OCI-LY1 (cell line): Measurements from ENCODE around the gene OSBPL2.

Experiments
- H2AFZ ChIP-seq: fragments of 200-600 bp; sonication (generic), shearing (Covaris generic); 2 replicates; pipeline ENCODE4 v1.6.0; 2014; ENCODE audit warnings: antibody characterized with exemption, mild to moderate bottlenecking, low read length
- H3F3A ChIP-seq: fragments of 200-600 bp; sonication (generic), shearing (Covaris generic); 2 replicates; pipeline ENCODE4 v1.6.0; 2014; ENCODE audit warnings: mild to moderate bottlenecking, antibody characterized with exemption, low read length, moderate library complexity; ENCODE audit not compliant: insufficient read depth
- H3K27ac ChIP-seq: fragments of 200-600 bp; sonication (generic); 2 replicates; pipeline ENCODE4 v1.5.1; 2014; ENCODE audit warnings: low read length, mixed run types, mild to moderate bottlenecking, low read depth; ENCODE audit not compliant: poor library complexity, severe bottlenecking
- H3K27me3 ChIP-seq: fragments of 200-600 bp; sonication (generic); 2 replicates; pipeline ENCODE4 v1.6.0; 2014; ENCODE audit warnings: antibody characterized with exemption, mild to moderate bottlenecking, low read length, moderate library complexity; ENCODE audit not compliant: insufficient read depth
- H3K36me3 ChIP-seq: fragments of 200-600 bp; sonication (generic); 2 replicates; pipeline ENCODE4 v1.6.1; 2014; ENCODE audit warnings: mild to moderate bottlenecking, antibody characterized with exemption, low read length, moderate library complexity, mixed read lengths; ENCODE audit not compliant: insufficient read depth
- H3K4me1 ChIP-seq: fragments of 200-600 bp; sonication (generic); 2 replicates; pipeline ENCODE4 v1.5.1; 2014; ENCODE audit warnings: mild to moderate bottlenecking, low read length, moderate library complexity; ENCODE audit not compliant: insufficient read depth, severe bottlenecking
- H3K4me2 ChIP-seq: fragments of 200-600 bp; sonication (generic), shearing (Covaris generic); 2 replicates; pipeline ENCODE4 v1.6.1; 2014; ENCODE audit warnings: low read length
- H3K4me3 ChIP-seq: fragments of 200-600 bp; sonication (generic); 2 replicates; pipeline ENCODE4 v1.5.1; 2014; ENCODE audit warnings: low read length, low read depth, mild to moderate bottlenecking, mixed read lengths; ENCODE audit not compliant: poor library complexity, severe bottlenecking
- H3K79me2 ChIP-seq: fragments of 200-600 bp; shearing (Covaris generic); 2 replicates; pipeline ENCODE4 v1.6.1; 2016; ENCODE audit warnings: mixed run types, low read length, mixed read lengths; ENCODE audit not compliant: insufficient read depth
- H3K9ac ChIP-seq: fragments of 200-600 bp; sonication (generic), shearing (Covaris generic); 2 replicates; pipeline ENCODE4 v1.6.1; 2014; ENCODE audit warnings: mild to moderate bottlenecking, low read length, mixed read lengths
- H3K9me2 ChIP-seq: fragments of 200-600 bp; sonication (generic), shearing (Covaris generic); 2 replicates; pipeline ENCODE4 v1.6.1; 2014; ENCODE audit warnings: low read depth, mild to moderate bottlenecking, low read length, mixed read lengths
- H3K9me3 ChIP-seq: fragments of 200-600 bp; shearing (Covaris generic); 2 replicates; pipeline ENCODE4 v1.6.1; 2014; ENCODE audit warnings: low read length, mixed read lengths
- H4K20me1 ChIP-seq: fragments of 200-600 bp; sonication (generic), shearing (Covaris generic); 2 replicates; pipeline ENCODE4 v1.6.0; 2016; ENCODE audit warnings: mild to moderate bottlenecking, low read length; ENCODE audit not compliant: insufficient read depth
- EZH2 ChIP-seq: fragments of 200-600 bp; sonication (generic), shearing (Covaris generic); IDR thresholded peaks from 2 replicates; pipeline ENCODE4 v1.8.0; 2017; ENCODE audit warnings: borderline replicate concordance, mixed run types, mild to moderate bottlenecking, antibody characterized with exemption, low read length, moderate library complexity, mixed read lengths
- TF ChIP-seq, protein P1 (sequence below): fragments of 200-600 bp; sonication (generic), shearing (Covaris generic); IDR thresholded peaks from 2 replicates; pipeline ENCODE4 v1.5.1; 2017; ENCODE audit warnings: mild to moderate bottlenecking, antibody characterized with exemption, low read length, moderate library complexity, mixed read lengths

OSBPL2 gene

GRCh38 chr20:62263396-62263795 lies 25.1 kb downstream of the OSBPL2 start:
- Histone ChIP-seq H3K9me3 (peaks cover 3% of the 10 kb centered on the region; the same call in 1 of the 2 replicates), H3K4me3 (no peak overlapping the region), H2AFZ (no peak overlapping the region), H3K27ac (no peak overlapping the region), H3K4me1 (no peaks in the 10 kb centered on the region), H3K4me2 (no peak overlapping the region), H3K79me2 (no peaks in the 10 kb centered on the region), H3K9me2 (no peaks in the 10 kb centered on the region), H3K27me3 (no peaks in the 10 kb centered on the region), H4K20me1 (no peaks in the 10 kb centered on the region), H3K36me3 (peaks cover 48% of the 10 kb centered on the region), H3F3A (no peaks in the 10 kb centered on the region), H3K9ac (no peak overlapping the region)
- no peak for TF ChIP-seq EZH2
- TF ChIP-seq, protein P1, sequence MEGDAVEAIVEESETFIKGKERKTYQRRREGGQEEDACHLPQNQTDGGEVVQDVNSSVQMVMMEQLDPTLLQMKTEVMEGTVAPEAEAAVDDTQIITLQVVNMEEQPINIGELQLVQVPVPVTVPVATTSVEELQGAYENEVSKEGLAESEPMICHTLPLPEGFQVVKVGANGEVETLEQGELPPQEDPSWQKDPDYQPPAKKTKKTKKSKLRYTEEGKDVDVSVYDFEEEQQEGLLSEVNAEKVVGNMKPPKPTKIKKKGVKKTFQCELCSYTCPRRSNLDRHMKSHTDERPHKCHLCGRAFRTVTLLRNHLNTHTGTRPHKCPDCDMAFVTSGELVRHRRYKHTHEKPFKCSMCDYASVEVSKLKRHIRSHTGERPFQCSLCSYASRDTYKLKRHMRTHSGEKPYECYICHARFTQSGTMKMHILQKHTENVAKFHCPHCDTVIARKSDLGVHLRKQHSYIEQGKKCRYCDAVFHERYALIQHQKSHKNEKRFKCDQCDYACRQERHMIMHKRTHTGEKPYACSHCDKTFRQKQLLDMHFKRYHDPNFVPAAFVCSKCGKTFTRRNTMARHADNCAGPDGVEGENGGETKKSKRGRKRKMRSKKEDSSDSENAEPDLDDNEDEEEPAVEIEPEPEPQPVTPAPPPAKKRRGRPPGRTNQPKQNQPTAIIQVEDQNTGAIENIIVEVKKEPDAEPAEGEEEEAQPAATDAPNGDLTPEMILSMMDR = no peak

- peaks cover 3% of the 10 kb centered on the region; the same call in 1 of the 2 replicates for H3K9me3 ChIP-seq
- no peaks in the 10 kb centered on the region for H3K79me2 ChIP-seq
- H3K36me3 ChIP-seq = peaks cover 45% of the 10 kb centered on the region
- H3K27ac ChIP-seq = no peak overlapping the region
- H3K9me2 ChIP-seq = no peaks in the 10 kb centered on the region
- H3F3A ChIP-seq = no peaks in the 10 kb centered on the region
- no peaks in the 10 kb centered on the region for H4K20me1 ChIP-seq
- H3K4me1 ChIP-seq = no peaks in the 10 kb centered on the region
- H3K9ac ChIP-seq = no peak overlapping the region
- no peak overlapping the region for H3K4me3 ChIP-seq
- H3K4me2 ChIP-seq = no peak overlapping the region
- TF ChIP-seq, protein P1 = no peak
- TF ChIP-seq EZH2 = no peak
- H3K27me3 ChIP-seq = no peaks in the 10 kb centered on the region
- no peak overlapping the region for H2AFZ ChIP-seq
Observed at GRCh38 chr20:62265365-62265764, 27.0 kb downstream of the OSBPL2 start.

DNA sequence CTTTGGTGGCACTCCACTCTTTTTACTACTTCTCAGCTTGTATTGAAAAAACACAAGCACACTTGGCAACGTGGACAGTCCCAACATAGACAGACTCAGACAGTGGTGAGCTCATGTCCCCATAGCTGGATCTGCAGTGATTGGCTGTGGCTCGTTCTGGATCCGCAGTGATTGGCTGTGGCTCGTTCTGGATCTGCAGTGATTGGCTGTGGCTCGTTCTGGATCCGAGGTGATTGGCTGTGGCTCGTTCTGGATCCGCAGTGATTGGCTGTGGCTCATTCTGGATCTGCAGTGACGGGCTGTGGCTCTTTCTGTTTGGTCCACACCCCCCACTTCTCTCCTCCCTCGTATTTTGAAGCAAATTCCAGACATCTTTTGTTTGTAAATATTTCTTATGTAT lies 28.0 kb downstream of the OSBPL2 start:
- no peaks in the 10 kb centered on the region for H3K4me1 ChIP-seq
- TF ChIP-seq, protein P1 = no peak
- TF ChIP-seq EZH2 = no peak
- peaks cover 43% of the 10 kb centered on the region for H3K36me3 ChIP-seq

More for the DNA sequence above, 28.0 kb downstream of the OSBPL2 start:
- Histone ChIP-seq H4K20me1 (no peaks in the 10 kb centered on the region), H3K4me2 (no peak overlapping the region), H3F3A (no peaks in the 10 kb centered on the region), H3K27ac (no peak overlapping the region), H3K27me3 (no peaks in the 10 kb centered on the region), H2AFZ (no peak overlapping the region), H3K9ac (no peak overlapping the region), H3K9me2 (no peaks in the 10 kb centered on the region), H3K9me3 (peaks cover 3% of the 10 kb centered on the region; the same call in 1 of the 2 replicates), H3K79me2 (no peaks in the 10 kb centered on the region), H3K4me3 (no peak overlapping the region)
